AG04450 (cell line): ENCODE data around the gene CALML5. TPM values are rescaled to one million over a fixed set of nuclear protein-coding genes. Genes with fewer than 3 reads are reported as not detected.

ENCODE experiments used
- CTCF ChIA-PET: fragments of 300-600, 350-600 bp; formaldehyde crosslinking; extraction: SDS; loops from one replicate; lab custom pipeline; 2022; ENCODE audit warnings: antibody characterized with exemption, inconsistent platforms; lab: Charles Lee
- POLR2A ChIA-PET: fragments of 350-600 bp; formaldehyde crosslinking; extraction: SDS; loops from one replicate; lab custom pipeline; 2021; ENCODE audit warnings: antibody characterized with exemption, inconsistent platforms; lab: Yijun Ruan, JAX
- DNase-seq: peaks from one replicate; pipeline ENCODE4 v3.0.0-alpha.2; 2011; ENCODE audit warnings: low read depth, low spot score
- H3K27ac ChIP-seq: one replicate; pipeline ENCODE4 v1.5.1; 2012; ENCODE audit warnings: low read depth, low read length, control low read depth
- H3K27me3 ChIP-seq: one replicate; pipeline ENCODE4 v1.6.0; 2012; ENCODE audit warnings: low read length; ENCODE audit not compliant: control insufficient read depth, insufficient read depth
- H3K4me3 ChIP-seq: 2 replicates; pipeline ENCODE4 v1.5.1; 2011; ENCODE audit warnings: mild to moderate bottlenecking, low read depth, low read length, control low read depth
- H3K9me3 ChIP-seq: 2 replicates; pipeline ENCODE4 v1.5.1; 2012; ENCODE audit warnings: low read length; ENCODE audit not compliant: control insufficient read depth, insufficient read depth
- polyA plus RNA-seq: library from polyadenylated mRNA; depleted of rRNA; stranded (reverse); fragments of >200 nt; gene quantifications from 2 replicates; pipeline ENCODE4 v1.2.3, GENCODE V29; 2011
- TF ChIP-seq, protein P1 (sequence below): IDR thresholded peaks from 2 replicates; pipeline ENCODE4 v1.5.1; 2011; ENCODE audit warnings: low read depth, low read length, control low read depth, inconsistent platforms

The CALML5 gene
- polyA plus RNA-seq, 1 experiment = not detected

DNA sequence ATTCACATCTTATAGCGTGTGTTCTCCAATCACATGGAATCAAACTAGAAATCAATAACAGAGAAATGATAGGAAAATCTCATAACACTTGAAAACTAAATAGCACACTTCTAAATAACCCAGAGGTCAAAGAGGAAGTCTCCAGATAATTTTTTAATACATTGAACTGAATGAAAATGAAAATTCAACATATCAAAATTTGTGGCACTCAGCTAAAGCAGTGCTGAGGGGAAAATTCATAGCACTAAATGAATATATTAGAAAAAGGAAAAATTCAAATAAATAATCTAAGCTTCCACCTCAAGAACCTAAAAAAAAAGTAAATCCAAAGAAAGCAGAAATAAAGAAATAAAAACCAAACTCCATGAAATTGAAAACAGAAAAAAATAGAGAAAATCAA lies 42.7 kb upstream of the CALML5 start:
- ChIA-PET CTCF (no interaction called here), POLR2A (no interaction called here)
- H3K27me3 ChIP-seq = no peaks in the 10 kb centered on the region
- peaks cover 10% of the 10 kb centered on the region for H3K9me3 ChIP-seq
- H3K4me3 ChIP-seq = no peak overlapping the region
- no peak for DNase-seq
- TF ChIP-seq, protein P1, sequence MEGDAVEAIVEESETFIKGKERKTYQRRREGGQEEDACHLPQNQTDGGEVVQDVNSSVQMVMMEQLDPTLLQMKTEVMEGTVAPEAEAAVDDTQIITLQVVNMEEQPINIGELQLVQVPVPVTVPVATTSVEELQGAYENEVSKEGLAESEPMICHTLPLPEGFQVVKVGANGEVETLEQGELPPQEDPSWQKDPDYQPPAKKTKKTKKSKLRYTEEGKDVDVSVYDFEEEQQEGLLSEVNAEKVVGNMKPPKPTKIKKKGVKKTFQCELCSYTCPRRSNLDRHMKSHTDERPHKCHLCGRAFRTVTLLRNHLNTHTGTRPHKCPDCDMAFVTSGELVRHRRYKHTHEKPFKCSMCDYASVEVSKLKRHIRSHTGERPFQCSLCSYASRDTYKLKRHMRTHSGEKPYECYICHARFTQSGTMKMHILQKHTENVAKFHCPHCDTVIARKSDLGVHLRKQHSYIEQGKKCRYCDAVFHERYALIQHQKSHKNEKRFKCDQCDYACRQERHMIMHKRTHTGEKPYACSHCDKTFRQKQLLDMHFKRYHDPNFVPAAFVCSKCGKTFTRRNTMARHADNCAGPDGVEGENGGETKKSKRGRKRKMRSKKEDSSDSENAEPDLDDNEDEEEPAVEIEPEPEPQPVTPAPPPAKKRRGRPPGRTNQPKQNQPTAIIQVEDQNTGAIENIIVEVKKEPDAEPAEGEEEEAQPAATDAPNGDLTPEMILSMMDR = no peak
- H3K27ac ChIP-seq = no peak overlapping the region

DNA sequence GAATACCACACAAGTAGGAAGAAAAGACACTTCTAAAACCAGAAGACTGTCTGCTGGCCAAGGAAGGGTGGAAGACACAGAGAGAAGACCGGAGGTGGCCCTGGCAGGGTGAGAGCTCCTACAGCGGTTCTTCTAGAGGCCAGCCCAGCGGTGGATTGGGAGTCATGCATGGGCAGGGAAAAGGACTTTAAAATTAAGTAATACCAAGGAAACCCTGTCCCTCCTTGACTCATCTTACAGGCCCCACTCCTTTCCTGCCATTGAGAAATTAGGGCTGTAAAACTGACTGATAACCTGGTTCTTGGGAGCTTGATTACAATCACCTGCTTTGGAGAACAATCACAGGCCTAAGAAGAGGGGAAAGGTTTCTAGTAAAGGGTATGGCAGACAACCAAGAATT lies 41.5 kb upstream of the CALML5 start:
- ChIA-PET POLR2A (no interaction called here), CTCF (no interaction called here)
- Histone ChIP-seq H3K27ac (no peak overlapping the region), H3K27me3 (no peaks in the 10 kb centered on the region), H3K4me3 (no peak overlapping the region), H3K9me3 (peaks cover 10% of the 10 kb centered on the region)
- no peak for DNase-seq
- TF ChIP-seq, protein P1 = no peak

DNA sequence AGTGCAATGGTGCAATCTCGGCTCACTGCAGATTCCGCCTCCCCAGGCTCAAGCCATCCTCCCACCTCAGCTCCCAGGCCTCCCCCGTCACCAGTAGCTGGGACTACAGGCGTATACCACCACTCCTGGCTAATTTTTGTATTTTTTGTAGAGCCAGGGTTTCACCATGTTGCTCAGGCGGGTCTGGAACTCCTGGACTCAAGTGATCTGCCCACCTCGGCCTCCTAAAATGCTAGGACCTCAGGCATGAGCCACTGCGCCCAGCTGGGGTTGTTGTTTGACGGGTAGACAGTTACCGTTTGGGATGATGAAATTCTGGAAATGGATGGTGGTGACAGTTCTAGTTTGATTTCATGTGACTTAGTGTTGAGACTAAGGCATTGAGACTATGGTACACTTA lies 40.7 kb upstream of the CALML5 start:
- H3K27ac ChIP-seq = no peak overlapping the region
- peaks cover 8% of the 10 kb centered on the region for H3K9me3 ChIP-seq
- no peak overlapping the region for H3K4me3 ChIP-seq
- TF ChIP-seq, protein P1 = no peak
- DNase-seq = no peak
- ChIA-PET CTCF (no interaction called here), POLR2A (no interaction called here)
- no peaks in the 10 kb centered on the region for H3K27me3 ChIP-seq

DNA sequence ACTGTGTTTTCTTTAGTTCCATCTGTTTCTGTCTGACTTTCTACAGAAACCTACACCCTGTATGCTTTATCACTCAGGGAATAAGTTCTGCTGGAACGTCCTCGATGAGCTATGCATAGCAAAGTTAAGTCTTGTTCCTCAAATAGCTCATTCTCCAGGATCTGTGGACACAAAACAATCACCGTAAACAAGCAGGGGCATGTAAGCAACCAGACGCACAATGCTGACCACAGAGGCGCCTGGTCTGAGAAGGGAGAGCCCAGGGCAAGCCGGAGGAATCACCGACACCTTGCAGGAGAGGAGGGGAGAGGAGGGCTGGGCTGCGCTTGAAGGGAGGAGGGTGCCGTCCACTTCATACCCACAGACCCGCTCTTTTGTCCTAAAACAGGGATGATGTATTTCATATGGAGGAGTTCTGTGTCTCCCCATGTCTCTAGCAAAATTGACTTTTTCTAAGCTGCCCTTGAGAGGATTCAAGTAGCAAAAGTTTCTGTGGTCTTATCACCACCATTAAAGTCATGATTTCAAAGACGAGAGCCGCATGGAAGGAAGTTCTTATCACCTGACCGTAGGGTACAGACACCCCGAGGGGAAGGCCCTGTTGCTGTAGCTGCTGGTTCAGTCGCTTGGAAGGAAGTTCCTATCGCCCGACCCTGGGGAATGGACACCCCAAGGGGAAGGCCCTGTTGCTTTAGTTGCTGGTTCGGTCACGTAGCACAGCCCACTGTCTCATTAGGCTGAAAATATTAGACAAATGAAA lies 39.7 kb upstream of the CALML5 start:
- H3K9me3 ChIP-seq = peaks cover 6% of the 10 kb centered on the region
- DNase-seq = no peak
- ChIA-PET POLR2A (interaction anchor here (0.5 to 1.3 kb wide), 2 partner anchors 75 to 92 kb away, joined by 3 read pairs; no protein-coding TSS in a partner anchor), CTCF (interaction anchor here (0.9 kb wide), 1 partner anchor 10 kb away, joined by 3 read pairs; no protein-coding TSS in a partner anchor)
- no peaks in the 10 kb centered on the region for H3K27me3 ChIP-seq
- H3K4me3 ChIP-seq = no peak overlapping the region
- no peak overlapping the region for H3K27ac ChIP-seq
- TF ChIP-seq, protein P1 = no peak

DNA sequence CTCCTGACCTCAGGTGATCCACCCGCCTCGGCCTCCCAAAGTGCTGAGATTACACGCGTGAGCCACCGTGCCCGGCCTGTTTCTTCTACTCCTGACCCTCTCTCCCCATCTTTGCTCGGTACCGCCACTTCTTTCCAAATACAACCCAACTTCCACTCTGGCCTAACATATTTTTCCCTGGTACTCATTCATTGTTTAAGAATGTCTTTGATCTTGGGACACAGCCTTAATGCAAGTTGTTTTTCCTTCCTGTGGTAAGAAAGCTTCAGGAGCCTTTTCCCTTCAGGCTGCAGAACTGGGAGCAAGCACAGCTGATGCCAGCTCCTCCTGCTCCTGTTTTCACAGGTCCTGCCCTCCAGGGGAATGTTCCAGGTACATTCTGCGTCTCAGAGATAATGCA lies 39.1 kb upstream of the CALML5 start:
- Histone ChIP-seq H3K9me3 (peaks cover 6% of the 10 kb centered on the region), H3K4me3 (no peak overlapping the region), H3K27me3 (no peaks in the 10 kb centered on the region), H3K27ac (no peak overlapping the region)
- TF ChIP-seq, protein P1 = no peak
- no peak for DNase-seq
- ChIA-PET CTCF (interaction anchor here (0.9 kb wide), 1 partner anchor 10 kb away, joined by 3 read pairs; no protein-coding TSS in a partner anchor), POLR2A (interaction anchor here (0.5 to 1.3 kb wide), 2 partner anchors 76 to 92 kb away, joined by 3 read pairs; no protein-coding TSS in a partner anchor)
